NB4 (cell line): ENCODE measurements around the gene FAM184A.

Experiments used
- CTCF ChIP-seq: IDR thresholded peaks from one replicate; pipeline ENCODE4 v1.5.1; 2012; ENCODE audit warnings: low read depth, low read length
- MAX ChIP-seq: IDR thresholded peaks from 2 replicates; pipeline ENCODE4 v1.6.1; 2011; ENCODE audit warnings: low read depth, low read length
- MYC ChIP-seq: IDR thresholded peaks from 2 replicates; pipeline ENCODE4 v1.6.1; 2011; ENCODE audit warnings: low read depth, low read length
- POLR2A ChIP-seq: IDR thresholded peaks from 2 replicates; pipeline ENCODE4 v1.6.1; 2011; ENCODE audit warnings: mild to moderate bottlenecking; ENCODE audit not compliant: insufficient read length; ENCODE audit errors: extremely low read depth

- no peak for TF ChIP-seq POLR2A
- no peak for TF ChIP-seq CTCF
- TF ChIP-seq MAX = no peak
- TF ChIP-seq MYC = no peak
Measured at GRCh38 chr6:118986312-118986711, 92.2 kb downstream of the FAM184A start.
